ENCODE data around the gene ITGA1.
"Not testable (repeated sequence)": the region's sequence is repeated elsewhere in the genome, so short reads cannot be mapped to it uniquely, and the experiment has no call there.

Gene ITGA1

DNA sequence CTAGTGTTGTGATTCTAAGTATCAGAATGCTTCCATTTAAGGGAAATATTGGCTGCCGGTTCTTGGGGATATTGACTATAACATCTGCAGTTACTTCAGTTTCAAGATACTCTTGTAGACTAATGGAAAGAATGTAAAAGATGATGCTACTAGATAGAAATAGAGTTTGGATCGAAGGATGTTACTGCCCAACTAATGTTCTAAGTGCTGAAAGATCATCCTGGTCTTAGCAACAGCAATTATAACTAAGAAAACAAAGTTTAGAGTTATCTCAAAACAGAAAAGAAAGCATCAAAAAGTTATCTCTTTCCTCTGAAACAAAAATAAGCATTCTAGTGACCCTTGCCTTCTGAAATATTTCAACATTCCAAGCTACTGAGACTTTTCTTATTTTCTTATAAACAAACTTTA lies 49.9 kb downstream of the ITGA1 start:
- no peak for DNase-seq

GRCh38 chr5:52838326-52839015 lies 50.8 kb downstream of the ITGA1 start:
- no peak for DNase-seq

DNA sequence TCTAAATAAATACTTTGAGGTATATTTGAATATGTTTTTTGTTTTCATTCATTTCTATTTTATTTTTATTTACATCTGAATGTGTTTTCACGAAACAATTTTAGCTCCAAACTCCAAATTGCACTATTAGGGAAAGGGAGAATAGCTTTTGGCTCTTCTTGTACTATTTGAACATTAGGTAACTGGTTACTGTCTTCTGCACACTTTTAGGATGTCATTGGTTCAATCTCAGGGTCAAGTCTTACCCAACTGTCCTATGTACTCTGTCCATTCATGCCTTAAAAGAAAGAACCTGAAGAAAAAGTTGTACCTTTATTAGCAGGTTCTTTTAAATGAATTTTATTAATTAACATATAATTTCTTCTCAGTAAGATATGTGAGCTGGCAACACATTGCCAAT lies 51.6 kb downstream of the ITGA1 start:
- no peak for DNase-seq

GRCh38 chr5:52840277-52841050 lies 52.7 kb downstream of the ITGA1 start:
- DNase-seq = no peak

- no peak for DNase-seq
These were observed 53.4 kb downstream of the ITGA1 start for GRCh38 chr5:52841114-52841513.

GRCh38 chr5:52842111-52842510 lies 54.4 kb downstream of the ITGA1 start:
- no peak for DNase-seq

- no peak for DNase-seq
These were observed 57.2 kb downstream of the ITGA1 start for GRCh38 chr5:52844885-52845284.

- DNase-seq = no peak
These were observed 58.6 kb downstream of the ITGA1 start for GRCh38 chr5:52846182-52846842.

- not testable (repeated sequence) for DNase-seq
These were observed 61.0 kb downstream of the ITGA1 start for GRCh38 chr5:52848688-52849087.

GRCh38 chr5:52849544-52849943 lies 61.8 kb downstream of the ITGA1 start:
- DNase-seq = no peak

GRCh38 chr5:52853650-52854049 lies 65.9 kb downstream of the ITGA1 start:
- DNase-seq = no peak

- no peak for DNase-seq
These were observed 66.6 kb downstream of the ITGA1 start for GRCh38 chr5:52854301-52854700.

DNA sequence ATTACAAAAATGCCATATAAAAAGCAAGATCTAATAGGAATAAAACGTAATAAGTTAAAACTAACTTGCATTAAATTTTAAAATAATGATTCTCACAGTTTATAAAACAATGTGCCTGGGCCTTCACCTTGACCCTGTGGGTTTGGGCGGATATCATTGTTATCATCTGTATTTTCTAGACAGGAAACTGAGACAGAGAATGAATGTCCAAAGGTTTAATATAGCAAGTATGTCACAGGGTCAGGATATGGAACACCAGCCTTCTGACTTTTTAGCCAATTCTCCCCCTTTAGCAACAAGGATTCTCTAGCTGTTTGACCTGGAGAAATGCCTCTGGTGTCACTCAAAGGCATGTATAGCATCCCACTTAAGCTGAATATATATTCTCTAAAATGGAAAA lies 67.2 kb downstream of the ITGA1 start:
- DNase-seq = no peak

GRCh38 chr5:52856564-52856963 lies 68.8 kb downstream of the ITGA1 start:
- DNase-seq = no peak

DNA sequence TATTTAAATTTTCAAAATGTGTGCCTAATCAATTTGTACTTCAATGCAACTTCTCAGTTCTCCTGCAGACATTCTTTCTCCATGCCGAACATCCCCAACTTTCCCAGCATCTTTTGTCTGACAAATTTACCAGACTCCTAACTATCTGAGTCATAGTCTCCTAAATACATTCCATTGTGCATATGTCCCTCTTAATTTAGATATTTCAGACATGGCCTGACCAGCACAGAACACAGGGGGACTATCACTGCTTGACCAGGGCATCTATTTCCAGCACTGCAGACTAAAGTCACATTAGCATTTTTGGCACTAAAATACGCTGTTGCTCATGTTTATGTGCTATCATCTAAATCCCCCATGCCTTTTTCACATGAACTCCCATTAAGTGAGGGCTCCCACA lies 71.9 kb downstream of the ITGA1 start:
- DNase-seq = no peak

GRCh38 chr5:52861368-52861767 lies 73.7 kb downstream of the ITGA1 start:
- DNase-seq = no peak

DNA sequence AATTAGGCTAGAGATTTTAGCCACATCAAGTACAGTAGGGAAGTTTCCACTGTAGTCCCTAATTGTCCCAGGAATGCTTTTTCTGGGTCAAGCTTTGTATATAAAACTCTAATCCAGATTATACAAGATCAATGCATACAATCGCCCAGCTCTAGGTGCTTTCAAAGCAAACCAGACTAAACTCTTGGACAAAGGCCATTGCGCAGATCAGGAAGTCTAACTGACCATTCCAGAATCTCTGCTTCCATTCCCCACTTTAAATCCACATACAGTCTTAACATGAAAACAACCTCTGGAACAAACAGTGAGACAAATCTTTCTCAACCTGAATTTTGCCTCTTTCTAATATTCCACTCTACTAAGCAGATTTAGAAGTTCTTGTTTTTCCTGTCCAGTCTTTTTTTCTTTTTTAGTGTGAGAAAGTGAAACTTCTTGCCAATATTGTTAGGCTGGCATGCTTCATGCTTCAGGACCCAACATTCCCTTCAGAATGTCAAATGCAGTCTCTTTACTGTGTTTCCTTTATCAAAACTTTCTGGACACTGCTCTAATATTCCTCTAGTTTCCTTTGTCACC lies 76.1 kb downstream of the ITGA1 start:
- DNase-seq = no peak

GRCh38 chr5:52864371-52864770 lies 76.7 kb downstream of the ITGA1 start:
- DNase-seq = no peak

GRCh38 chr5:52864884-52865283 lies 77.2 kb downstream of the ITGA1 start:
- no peak for DNase-seq

DNA sequence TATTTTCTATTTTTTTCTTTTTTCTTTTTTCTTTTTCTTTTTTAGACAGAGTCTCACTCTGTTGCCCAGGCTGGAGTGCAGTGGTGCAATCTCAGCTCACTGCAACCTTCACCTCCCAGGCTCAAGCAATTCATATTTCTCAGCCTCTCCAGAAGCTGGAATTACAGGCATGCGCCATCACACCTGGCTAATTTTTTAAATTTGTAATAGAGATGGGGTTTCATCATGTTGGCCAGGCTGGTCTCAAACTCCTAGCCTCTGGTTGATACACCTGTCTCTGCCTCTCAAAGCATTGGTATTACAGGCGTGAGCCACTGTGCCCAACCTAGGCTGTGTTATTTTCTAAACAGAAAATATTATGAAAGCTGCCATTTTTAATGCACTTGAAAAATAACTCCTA lies 78.3 kb downstream of the ITGA1 start:
- DNase-seq = not testable (repeated sequence)

- no peak for DNase-seq
These were observed 80.1 kb downstream of the ITGA1 start for GRCh38 chr5:52867809-52868208.

GRCh38 chr5:52868417-52868816 lies 80.7 kb downstream of the ITGA1 start:
- DNase-seq = no peak

DNA sequence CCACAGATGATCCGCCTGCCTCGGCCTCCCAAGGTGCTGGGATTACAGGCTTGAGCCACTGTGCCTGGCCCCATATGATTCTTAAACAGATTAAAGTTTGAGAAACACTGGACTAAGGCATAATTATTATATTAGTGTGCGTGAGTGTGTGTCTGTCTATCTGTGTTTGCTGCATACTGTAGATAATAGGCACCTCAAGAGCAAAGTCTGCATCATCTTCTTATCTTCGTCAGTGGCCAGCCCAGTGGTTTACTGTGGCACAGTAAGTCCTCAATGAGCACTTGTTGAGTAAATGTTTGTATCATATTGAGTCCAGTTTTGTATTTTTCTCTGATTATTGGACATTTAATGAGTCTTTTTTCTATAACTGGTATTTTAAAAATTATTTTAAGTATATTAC lies 81.7 kb downstream of the ITGA1 start:
- DNase-seq = no peak

- DNase-seq = no peak
These were observed 82.7 kb downstream of the ITGA1 start for GRCh38 chr5:52870448-52870847.

Data from SHP77 treated with DMSO at 0.1 percent for 48 hours (cell line).